CD1c-positive myeloid dendritic cell (primary cell): ENCODE measurements around the gene SPPL3.

Experiments used
- DNase-seq: peaks from one replicate; pipeline ENCODE4 v3.0.0-alpha.2; 2016; ENCODE audit errors: extremely low spot score

SPPL3 gene

DNA sequence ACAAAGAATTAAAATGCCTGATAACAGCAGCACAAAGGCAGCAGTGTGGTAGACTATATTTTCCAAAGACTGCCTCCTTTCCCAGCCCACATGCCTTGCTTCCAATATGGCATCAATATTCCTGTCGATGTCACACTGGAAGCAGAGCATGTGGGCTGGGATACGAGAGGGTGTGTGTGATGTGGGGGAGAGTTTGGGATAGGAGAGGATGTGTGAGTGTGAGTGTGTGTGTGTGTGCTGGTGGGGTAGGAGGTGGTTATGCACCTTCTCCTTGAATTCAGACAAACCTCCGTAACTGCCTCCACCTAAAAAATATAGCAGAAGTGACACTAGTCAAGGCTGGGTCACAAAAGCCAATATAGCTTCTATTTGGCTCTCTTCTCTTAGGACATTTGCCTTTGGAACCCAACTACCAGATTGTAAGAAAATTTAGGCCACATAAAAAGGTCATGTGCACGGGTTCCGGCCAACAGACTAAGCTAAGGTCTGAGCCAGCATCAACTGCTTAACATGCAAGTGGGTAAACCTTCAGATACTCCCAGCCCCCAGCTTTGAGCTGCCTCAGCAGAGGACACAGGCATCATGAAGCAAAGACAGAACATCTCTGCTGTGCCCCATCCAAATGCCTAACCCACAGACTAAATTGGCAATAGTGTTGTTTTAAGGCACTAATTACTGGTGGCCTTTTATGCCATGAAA is 29.5 kb downstream of the SPPL3 start:
- no peak for DNase-seq

DNA sequence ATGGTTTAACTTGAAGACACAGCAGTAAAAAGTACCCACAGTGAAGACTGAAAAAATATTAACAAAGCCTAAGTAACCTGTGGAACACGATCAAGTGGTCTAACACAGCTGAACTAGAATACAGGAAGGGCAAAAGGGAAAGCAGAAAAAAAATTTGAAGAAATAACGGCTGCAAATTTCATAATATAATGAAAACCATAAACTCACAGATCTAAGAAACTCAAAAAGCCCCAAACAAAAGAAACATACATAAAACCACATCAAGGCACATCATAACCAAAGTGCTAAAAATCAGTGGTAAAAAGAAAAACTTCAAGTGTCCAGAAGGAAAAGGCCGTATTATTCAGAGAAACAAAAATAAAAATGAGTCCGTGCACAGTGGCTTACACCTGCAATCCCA is 30.9 kb downstream of the SPPL3 start:
- no peak for DNase-seq

DNA sequence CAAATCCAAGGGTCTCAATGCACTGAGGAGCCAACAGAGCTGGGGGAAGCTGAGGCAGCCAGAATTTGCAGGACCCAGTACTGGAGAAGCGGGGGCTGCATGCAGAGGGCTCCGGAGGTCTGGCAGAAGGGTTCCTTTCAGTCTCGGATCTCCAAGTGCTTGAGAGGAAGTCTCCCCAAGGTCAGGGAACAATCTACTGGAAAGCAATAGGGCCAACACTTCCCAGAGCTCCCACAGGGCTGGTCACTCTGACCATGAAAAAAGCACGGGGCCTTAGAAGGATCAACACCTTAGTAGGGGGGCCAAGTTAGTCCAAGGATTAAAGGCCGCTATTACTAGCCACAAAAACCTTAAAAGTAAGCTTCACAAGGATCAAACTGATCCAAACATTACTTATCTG is 31.7 kb downstream of the SPPL3 start:
- DNase-seq = peak; percentile 28

DNA sequence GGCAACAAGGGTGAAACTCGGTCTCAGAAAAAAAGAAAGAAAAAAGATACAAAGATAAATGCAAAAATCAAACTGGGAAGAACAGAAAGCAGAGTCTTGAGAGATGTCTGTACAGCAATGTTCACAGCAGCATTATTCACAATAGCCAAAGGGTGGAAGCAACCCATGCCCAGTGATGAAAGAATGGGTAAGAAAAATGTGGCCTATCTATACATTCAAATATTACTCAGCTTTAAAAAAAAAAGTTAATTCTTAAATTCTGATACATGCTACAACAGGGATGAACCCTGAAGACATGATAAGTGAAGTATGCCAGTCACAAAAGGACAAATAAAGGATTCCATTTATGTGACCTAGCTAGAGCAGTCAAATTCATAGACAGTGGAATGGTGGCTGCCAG is 33.7 kb downstream of the SPPL3 start:
- no peak for DNase-seq

DNA sequence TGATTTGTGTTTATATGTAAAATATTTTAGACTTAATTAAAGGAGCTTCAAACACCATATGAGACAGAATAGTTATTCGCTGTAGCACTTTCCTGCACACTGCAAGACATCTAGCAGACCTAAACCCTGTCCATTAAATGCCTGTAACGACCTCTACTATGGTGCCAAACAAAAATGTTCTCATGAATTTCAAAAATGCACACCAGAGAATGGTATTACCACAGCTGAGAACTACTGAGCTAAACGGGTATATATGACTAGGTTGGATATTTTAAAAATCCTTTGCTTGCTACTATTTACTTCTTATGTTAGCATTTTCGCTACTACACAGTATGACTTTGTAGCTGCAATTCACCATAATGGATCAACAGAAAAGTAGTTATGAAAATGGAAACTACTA is 34.8 kb downstream of the SPPL3 start:
- no peak for DNase-seq

DNA sequence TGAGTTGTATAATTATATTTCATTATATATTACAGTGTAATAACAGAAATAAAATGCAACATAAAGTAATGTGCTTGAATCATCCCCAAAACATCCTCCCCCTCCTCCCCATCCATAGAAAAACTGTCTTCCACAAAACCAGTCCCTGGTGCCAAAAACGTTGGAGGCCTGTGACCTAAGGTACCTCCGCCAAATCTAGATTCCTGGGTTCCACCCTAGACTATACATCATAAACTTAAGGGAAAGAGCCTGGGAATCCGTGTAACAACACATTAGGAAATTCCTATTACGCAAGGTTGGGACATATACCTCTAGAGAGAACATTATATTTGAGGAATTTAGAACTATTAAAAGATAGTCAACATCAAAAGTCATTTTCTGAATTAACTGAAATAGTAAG is 38.0 kb downstream of the SPPL3 start:
- no peak for DNase-seq

DNA sequence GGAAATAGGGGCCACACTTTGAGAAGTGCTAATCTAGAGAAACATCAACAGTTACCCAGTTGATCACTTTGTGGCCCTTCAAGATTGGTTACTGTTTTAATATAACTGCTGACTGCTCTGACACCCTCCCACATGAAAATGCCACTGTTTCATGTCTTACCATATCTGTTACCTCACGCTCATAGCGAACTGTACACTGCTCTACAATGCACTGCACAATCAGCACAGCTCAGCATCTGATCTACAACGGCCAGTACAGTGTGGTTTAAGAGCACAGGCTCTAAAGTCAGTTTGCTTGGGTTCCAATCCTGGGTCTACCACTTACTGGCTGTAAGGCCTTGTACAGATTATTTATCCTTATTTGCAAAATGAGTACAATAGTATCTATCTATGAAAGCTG is 39.1 kb downstream of the SPPL3 start:
- no peak for DNase-seq

DNA sequence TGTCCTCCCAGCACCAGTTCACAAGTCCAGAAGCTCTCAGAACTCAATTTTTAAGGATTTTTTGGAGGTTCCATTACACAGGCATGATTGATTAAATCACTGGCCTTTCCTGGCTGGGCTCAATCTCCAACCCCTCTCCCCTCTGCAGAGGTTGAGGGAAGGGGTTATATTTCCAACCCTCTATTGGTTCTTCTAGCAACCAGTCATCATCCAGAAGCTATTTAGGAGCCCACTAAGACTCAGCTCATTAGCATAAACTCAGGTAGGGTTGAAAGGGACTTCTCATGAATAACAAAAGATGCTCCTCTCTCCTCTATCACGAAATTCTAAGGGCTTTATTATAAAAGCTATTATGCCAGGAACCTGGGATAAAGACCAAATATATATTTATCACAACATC is 41.5 kb downstream of the SPPL3 start:
- no peak for DNase-seq

DNA sequence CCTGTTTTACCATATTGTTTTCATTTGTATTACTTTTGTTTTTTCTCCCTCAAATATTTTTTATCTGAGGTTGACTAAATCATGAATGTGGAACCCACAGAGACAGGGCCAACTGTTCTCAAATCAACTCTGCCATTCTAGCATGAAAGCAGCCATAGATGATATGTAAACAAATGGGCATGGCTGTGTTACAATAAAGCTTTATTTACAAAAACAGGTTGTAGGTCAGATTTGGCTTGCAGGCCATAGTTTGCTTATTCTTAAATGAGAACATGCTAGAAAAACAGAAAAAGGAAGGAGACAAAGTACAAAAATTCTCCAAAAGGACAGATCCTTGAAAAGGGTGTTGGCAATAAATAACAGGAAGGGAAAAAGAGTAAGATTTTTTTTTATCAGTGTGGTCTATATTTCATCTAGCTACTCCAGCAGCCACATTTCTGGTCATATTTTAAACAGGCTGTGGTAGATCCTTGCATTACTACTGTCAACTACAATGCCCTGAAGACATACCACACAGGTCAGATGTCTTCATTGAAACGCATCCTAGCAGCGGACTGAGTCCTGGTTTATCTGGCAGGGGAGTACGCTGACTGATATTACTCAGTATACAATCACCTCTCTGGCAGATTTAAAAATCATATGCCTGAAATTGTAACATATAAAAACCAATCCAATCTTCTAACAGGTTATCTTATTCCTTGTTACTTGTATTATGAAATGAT is 42.9 kb downstream of the SPPL3 start:
- no peak for DNase-seq

DNA sequence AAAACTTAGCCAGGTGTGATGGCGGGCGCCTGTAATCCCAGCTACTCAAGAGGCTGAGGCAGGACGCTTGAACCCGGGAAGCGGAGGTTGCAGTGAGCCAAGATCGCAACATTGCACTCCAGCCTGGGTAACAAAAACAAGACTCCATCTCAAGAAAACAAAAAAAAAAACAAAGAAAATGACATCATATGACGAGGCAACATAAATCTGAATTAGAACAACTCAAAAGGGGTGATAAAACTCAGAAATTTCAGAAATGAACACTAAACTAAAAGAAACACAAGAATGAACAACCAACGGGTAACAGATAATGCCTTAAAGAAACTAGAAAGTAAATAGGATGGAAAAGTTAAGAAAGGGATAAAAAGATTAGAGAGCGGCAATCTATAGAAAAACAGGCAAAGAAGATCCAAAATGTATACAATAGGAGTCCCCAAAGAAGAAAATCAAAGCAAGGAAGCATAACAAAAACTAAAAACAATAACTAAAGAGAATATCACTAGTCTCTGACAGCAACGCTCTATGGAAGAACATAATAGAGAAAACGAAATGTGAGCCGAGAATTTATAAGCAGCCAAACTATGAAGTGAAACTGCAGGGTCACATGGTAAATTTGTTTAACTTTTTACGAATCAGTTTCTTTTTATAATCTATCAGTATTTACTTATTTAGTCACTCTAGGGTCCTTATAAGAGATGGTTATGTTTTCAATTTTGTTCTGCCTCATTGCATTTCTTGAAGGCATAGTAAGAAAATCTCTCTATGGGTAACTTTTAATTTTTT is 45.7 kb downstream of the SPPL3 start:
- DNase-seq = no peak

DNA sequence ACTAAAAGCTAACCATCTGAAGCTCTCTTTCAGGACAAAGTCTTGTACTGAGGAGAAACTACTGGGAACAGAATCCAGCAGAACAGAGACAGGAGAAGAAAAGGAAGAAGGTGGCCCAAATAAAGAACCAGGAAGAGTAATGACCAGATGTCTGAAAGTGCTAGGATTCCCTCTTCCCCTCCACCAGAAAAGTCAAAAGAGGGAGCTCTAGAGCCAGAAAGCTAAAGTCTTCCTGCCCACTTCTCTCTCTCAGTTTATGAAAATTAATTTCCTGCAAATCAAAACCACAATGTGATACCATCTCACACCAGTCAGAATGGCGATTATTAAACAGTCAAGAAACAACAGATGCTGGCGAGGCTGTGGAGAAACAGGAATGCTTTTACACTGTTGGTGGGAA is 47.2 kb downstream of the SPPL3 start:
- DNase-seq = peak; percentile 47

DNA sequence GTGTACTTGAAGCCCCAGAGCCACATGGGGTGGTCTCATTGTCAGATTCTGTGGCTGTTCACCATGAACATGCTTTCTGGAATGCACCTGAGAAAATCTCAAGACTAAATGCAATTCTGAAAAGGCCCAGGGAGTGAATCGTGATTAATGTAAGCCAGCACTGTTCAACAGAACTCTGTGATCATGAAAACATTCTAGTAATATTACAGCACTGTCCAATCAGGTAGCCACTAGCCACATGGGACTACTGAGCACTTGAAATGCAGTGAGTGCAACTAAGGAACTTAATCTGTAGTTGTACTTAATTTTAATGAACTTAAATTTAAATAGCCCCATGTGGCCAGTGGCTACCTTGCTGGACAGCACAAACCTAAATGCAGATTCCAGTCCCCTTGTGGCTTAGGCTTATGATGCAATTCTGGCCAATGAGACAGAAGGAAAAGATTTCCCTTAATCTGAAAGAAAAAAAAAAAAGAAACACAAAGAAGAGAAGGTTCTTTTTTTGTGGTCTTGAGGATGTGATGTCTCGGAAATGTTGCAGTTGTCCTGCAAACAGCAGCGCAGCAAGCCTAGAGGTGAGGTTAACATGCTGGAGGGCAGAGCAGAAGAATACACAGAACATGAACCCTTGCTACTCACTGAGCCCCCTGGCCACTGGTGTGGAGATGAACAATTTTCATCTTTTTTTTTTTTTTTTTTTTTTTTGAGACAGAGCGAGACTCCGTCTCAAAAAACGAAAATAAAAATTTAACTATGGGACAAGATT is 48.2 kb downstream of the SPPL3 start:
- DNase-seq = no peak

DNA sequence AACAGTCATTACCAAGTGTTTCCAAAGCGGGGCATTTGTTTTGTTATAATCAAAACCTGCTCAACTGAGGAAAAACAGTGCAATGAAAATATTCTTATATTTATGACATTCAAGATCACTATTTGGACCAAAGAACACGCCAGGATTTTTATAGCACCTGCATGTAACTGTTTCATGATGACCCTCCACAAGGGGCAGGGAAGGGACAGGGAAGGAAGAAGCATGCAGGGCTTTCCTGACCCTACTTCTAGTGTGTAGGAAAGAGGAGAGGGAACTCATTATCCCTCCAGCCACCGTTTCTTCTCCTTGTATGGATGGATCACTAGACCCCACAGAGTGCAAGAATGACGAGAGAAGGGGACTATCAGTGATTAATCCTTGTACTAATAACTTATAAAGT is 49.4 kb downstream of the SPPL3 start:
- no peak for DNase-seq

DNA sequence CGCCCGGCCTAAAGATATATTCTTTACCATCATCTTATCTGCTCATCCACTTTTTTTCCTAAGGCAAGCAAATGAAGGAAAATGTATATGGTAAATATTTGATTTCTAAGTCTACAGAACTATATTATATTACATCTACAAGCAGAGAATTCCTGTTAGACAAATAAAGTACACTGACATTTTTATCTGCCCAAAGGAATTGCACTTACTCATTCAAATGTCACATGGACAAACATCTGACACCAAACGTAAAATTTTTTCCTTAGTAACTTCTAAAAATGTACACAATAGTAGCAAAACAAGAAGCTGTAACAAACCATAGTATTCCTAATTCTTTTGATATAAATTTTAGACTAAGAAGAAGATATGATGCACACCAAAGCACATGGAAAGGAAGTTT is 51.0 kb downstream of the SPPL3 start:
- DNase-seq = no peak

DNA sequence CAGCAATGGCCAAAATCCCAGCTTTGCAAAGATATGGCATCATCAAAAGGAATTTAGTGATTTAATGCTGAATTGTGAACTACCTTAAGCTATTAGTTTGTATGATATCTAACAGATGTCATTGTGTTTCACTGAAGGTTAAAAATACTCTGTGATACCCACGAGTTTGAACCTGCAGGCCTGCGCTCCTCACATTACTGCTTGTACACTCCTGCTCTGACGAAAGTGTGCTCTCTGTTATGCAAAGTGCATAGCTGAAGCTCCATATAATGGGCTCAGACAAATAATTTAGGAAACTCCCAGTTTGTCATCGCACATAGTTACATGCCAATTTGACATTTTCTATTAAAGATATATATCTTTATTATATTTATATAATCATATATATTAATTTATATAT is 52.2 kb downstream of the SPPL3 start:
- no peak for DNase-seq

DNA sequence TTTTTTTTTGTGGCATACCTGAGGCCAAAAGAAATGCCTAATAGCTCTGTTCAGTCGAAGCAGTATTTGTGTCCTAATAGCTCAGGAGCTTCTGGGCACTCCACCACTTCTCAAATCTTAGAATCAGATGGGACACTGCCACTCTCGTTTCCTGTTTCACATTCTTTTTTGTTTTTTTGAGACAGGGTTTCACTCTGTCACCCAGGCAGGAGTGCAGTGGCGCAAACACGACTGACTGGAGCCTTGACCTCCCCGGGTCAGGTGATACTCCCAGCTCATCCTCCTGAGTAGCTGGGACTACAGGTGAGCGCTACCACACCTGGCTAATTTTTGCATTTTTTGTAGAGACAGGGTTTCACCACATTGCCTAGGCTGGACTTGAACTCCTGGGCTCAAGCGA is 52.7 kb downstream of the SPPL3 start:
- DNase-seq = peak; percentile 43

DNA sequence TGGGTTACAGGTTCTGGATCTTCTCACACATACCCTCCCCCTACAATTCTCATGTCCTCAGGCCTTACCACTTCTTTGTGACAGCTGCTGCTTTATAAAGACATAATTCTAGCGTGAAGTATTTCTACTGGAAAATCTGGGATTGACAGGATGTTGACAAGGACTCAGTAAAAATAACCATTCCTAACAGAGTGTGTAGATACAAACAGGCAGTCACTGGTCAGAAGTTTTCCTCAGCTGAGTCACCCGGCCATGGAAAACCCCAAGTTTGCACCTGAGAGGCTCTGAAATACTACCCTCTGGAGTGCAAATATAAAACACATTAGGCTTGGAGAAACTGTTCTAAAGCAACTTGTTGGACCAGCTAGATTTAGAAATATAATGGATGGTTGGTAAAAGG is 54.4 kb downstream of the SPPL3 start:
- DNase-seq = no peak

DNA sequence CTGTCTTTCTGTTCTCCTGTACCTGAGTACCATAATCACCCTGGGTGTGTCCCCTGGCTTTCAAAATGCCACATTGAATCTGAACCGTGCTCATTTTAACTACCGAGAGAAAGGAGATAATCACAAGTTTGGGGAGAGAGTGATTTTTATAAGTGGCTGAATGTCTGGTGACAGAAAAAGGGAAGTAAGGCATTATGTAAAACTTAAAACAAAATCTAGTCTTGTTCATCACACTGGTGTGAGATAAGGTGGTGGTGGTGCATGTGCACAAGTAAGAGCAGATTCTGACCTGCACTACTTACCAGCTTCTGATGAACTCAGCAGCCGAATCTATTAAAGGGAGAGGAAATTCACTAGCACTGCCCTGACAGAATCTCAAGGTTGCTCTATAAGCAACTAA is 56.3 kb downstream of the SPPL3 start:
- DNase-seq = peak; percentile 39

DNA sequence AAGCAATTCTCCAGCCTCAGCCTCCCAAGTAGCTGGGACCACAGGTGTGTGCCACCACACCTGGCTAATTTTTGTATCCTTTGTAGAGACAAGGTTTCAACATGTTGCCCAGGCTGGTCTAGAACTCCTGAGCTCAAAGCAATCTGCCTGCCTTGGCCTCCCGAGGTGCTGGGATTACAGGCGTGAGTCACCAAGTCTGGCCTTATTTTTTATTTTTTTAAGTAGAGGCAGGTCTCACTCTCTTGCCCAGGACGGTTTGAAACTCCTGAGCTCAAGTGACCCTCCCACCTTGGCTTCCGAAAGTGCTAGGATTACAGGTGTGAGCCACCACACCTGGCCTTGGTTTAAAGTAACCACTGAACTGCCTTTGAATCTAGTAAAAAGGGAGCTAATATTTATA is 56.8 kb downstream of the SPPL3 start:
- DNase-seq = no peak

DNA sequence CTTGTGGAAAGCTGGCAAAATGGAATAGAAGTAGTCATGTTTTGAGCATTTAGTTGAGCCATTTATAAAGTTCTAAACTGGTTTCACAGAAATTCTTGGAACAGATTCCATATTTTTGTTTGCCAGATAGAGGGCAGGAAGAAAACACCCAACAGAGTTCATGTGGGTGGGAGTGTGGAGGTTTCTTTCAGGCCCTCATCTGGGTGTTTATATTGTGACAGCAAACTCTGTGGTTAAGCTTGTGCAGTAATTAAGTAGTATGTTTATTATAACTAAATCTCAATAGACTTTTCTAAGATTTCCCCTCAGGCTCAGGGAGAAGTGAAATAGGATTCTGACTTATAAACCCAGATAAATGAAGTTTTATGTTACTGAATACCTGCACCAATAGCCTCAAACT is 57.4 kb downstream of the SPPL3 start:
- no peak for DNase-seq

DNA sequence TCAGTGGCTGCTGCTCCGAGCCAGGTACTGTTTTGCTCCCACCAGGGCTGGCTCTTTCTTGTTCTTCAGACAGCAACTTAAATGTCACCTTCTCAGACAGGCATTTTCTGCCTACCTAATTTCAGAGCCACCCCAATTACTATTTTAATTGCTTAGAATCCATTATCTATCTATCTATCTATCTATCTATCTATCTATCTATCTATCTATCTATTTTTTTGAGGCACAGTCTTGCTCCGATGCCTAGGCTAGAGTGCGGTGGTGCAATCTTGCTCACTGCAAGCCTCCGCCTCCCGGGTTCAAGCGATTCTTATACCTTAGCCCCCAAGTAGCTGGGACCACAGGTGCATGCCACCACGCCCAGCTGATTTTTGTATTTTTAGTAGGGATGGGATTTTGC is 58.5 kb downstream of the SPPL3 start:
- no peak for DNase-seq

DNA sequence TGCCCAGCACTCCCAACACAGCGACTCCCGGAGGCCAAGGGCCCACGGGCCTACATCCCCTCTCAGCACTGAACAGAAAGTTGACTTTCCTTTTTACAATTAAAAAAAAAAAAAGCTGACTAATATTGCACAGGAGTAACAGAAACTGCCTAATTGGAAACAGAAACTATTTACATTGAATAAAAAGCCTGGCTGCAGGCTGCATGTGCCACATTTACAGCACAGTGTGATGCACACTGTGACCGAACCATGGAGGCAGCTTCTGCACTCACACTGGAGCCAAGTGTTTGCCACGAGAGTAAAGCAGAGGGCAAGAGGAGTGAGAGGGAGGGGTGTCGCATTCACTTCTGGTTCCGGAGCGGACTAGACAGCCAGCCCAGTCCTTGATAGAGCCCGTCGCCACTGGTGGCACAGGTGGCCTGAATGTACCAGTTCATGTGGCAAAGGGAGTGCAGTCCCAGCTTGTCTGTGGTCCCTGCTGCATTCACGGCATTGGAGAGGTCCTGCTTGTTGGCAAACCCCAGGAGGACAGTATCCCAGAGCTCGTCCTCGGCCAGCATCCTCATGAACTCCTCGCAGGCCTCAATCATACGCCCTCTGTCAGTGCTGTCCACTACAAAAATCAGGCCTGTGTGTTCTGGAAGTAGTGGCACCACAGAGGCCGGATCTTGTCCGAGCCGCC is 59.2 kb downstream of the SPPL3 start:
- no peak for DNase-seq
